AG08396 (cell line): ENCODE measurements around the gene ZP4.

ENCODE experiments used
- DNase-seq: peaks from one replicate; pipeline ENCODE4 v3.0.0; 2012; ENCODE audit warnings: low spot score, mixed read lengths

ZP4 gene, protein sequence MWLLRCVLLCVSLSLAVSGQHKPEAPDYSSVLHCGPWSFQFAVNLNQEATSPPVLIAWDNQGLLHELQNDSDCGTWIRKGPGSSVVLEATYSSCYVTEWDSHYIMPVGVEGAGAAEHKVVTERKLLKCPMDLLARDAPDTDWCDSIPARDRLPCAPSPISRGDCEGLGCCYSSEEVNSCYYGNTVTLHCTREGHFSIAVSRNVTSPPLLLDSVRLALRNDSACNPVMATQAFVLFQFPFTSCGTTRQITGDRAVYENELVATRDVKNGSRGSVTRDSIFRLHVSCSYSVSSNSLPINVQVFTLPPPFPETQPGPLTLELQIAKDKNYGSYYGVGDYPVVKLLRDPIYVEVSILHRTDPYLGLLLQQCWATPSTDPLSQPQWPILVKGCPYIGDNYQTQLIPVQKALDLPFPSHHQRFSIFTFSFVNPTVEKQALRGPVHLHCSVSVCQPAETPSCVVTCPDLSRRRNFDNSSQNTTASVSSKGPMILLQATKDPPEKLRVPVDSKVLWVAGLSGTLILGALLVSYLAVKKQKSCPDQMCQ

DNA sequence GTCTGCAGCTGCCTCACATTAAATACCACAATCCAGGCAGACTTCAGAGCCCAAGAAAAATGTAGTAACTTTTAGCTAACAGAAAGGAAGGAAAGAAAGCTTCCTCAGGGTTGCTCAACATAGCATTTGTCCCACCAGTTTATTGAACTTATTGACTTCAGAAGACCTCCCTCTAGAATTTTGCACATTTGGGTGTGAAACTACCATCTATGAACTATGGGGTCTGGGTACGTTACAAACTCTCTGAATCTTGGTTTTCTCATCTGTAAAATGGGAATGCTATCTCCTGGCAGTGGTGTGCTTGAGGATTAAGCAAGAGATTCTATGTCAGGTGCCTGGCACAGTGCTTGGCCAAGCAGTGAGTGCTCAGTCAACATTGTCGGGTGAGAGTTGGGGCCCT, at the start of gene ZP4:
TSS of gene ZP4 (minus strand) at position 101 of the 400 bp plus-strand sequence. CDS start 287 bp downstream, outside the sequence.
- no peak for DNase-seq

DNA sequence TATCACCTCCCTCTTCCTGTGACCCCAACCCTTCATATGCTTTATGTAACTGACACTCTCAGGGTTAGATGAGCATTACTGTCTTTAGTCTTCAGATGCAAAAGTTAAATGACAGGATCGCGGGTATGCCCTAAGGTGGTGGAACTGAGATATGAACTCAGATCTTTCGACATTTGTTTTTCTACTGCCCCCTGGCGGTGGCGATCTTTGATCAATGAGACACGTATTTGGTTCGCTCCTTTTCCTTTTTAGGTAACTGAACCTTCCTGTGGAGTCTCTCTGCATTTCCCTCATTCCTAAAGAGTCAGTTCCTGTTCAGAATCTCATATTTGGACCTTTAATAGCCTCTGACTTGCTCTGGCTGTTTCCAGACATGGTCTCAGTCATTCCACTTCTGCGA, 47.8 kb upstream of the ZP4 start:
- DNase-seq: no peak

DNA sequence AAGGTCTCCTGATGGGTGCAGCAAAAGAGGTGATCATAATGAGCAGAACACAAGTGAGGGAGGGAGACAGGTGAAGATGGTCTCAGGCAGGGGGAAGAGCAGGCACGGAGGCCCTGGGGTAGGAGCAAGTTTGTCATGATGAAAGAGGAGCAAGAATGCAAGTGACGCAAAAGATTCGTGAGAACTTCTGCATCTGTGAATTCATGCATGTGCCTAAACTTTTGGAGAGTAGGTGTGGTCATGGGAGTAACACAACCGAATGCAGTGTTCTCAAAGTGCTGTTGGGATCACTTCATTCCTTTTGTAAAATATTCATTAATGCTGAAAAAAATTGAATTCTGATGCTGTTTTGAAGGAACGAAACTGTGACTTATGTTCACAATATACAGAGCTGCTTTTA, 47.3 kb upstream of the ZP4 start:
- no peak for DNase-seq

DNA sequence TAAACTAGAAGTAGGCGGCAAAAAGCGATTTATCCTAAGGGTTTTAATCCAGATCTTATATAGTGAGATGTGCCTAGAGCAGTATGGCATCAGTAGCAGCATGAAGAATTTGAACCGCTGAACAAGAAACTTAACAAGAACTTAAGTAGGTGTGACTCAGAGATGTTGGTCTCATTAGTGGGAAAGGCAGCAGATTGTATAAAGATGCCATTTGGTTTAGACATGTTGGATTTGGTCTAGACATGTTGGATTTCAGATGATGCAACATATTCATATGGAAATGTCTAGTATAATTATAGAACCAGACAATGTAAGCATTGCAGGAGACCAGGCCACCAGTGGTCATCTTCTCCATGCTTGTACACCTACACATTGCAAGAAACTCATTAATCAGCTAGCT, 42.1 kb upstream of the ZP4 start:
- no peak for DNase-seq

DNA sequence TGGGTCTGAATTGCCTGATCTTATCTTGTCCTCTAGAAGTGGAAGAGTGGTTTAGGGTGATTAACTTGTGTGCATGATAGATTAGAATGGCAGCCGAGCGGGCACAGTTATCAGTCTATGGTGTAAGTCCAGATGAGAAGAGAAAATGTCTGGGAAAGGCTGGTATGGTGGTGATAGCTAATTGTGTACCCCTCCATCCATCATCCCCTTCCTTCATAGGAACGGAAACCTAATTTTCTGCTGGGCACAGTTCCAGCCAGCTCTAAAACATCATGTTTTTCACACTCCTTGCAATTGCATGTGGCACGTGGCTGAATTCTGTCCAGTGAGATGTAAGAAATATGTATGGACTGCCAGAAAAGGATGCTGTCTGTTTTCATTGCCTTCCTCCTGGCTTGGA, 40.9 kb upstream of the ZP4 start:
- DNase-seq: no peak

DNA sequence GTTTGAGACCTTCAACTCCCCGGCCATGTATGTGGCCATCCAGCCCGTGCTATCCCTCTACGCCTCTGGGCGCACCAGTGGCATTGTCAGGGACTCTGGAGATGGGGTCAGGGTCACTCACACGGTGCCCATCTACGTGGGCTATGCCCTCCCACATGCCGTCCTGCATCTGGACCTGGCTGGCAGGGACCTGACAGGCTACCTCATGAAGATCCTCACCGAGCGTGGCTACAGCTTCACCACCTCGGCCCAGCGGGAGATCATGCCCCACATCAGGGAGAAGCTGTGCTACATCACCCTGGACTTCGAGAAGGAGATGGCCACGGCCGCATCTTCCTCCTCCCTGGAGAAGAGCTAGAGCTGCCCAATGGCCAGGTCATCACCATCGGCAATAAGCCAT, 36.5 kb upstream of the ZP4 start:
- DNase-seq: no peak

DNA sequence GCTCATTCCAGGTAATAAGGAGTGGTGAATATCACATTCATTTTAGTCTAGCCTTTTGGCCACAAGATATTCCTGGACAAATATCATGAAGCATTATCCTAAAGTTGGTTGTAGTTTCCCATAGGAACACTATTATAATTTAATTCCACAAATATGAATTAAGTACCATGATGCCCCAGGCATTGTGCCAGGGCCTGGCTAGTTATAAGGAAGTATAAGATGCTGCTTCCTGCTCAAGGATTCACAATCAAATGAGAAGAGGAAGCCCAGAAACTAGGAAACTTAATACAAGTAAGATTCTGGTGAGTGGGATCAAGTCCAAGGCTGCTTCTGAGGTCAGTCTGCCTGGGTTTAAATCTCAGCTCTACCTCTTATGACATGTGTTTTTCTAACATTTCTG, 30.6 kb upstream of the ZP4 start:
- DNase-seq: no peak

DNA sequence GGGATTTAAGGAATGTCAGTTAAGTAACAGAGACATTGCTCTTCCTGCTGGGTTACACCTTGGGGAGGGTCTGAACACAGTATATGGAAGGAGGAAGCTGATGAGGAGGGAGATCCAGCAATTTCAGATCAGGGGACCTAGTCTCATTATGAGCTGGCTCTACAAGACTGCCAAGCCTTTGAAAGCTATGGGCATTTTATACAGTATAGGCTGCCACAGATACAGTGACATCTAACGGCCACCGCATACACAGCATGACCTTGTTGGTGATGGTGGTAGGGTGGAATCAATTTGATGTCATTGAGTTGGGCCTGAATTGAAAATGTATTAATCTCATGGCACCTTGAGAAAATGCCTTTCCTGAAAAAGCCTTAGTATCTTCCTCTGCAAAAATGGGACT, 22.6 kb upstream of the ZP4 start:
- DNase-seq: no peak

DNA sequence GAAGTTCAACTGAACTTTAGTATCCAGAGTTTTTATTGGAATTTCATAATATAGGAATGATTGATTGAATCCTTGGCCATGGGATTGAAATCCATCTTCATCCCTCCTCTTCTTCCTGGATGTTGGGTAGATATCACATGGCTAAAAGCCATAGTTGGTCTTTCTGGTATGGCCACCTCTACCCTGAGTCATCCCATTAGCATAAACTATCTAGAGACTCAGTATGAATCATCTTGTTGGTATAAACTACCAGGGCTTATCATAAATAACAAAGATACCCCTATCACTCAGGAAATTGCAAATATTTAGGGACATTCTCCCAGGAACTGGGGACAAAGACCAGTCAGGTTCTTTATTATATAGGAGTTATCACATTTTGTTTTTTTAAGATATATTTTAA, 21.2 kb upstream of the ZP4 start:
- DNase-seq: no peak

DNA sequence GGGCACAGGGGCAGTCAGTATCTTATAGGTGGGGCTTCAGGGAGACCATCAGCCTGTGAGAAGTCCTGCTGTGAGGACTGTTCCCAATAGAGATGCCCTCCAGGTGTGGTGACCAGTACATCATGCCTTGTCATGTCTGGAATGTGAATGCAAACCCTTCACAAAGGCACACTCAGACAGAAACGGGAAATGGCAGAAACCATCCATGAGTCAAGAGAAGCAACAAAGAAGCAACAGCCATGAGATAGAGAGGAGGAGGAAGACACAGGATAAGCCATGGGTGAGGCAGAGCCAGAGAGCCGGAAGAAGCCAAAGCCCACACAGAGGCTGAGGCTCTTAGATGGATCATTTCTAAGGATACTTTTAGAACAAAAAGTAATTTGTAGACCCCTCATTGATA, 20.1 kb upstream of the ZP4 start:
- DNase-seq: no peak

DNA sequence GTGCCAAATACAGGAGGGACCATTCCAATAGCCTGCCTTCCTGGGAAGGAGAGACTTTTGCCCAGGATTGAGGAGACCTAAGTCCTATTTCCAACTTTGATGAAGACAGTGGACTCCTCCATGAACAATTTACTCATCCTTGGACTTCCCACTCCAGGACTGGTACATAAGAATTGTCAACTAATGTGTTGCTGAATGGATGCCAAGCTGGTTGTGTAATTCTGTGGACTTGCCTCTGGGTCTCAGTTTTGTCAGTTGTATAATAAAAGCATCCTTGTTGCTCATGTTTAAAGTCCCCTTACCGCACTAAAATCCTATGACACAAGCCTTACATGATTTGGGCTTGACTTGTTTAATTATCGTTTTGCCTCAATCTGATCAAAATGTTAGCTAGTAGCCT, 13.2 kb upstream of the ZP4 start:
- no peak for DNase-seq

DNA sequence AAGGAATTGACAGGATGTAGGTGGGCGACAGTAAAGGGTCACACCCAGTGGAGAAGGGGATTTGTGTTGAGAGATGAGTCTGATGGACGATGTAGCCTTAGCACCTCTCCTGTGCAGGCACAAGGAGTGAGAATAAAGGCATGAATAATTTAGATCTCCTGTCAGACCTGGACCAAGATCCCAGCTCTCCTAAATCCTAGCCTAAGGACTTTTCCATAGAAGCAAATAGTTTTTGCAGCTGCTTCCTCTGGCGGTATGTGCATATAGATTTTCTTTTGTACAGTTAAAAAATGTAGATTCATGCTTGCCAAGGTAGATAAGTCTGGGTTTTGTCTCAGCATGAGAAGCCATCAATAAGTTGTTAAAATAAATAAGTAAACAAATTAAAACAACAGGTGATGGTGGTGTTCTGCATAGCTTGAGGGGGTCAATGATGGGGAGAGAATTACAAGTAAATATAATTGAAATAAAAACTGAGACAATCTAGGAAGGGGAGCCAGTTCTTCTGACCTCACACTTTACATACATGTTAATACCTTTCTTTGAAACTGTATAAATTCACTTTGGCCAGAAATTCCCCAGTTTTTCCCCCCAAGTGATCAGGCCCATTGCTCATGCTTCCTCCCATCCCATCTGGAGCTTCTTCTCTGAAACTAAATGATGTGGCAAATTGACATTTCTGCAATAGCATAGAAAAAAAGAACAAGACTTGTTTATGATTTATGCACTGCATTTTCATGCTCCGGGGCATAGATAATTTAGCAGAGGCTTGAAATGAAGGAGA, 12.4 kb upstream of the ZP4 start:
- DNase-seq: no peak

DNA sequence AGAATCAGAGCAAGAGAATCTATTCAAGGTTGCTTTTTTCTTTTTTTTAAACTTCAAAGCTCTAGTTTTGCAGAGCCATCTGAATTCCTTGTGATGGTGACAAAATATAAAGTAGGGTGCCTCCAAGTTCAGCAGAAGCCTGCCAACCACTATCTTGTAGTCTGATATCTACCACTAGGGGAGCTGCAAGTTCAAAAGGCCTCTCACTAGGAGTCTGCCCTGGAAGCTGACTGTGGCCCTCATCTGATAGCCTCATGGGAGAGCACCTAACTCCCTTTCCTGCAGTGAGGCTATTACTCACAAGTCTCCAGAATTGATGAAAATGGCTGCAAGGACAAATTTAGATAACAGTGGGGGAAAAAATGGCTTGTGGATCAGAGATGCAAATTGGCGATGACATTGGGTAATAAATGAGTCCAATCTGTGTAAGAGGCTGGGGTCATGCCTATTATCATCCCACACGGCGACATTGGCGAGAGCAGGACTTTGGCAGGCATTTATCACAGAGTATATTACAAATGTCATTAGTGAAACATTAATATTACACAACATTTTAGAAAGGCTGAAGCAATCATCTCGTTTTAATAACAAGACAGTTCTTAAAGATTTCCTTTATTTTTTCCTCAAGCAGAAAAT, 10.7 kb upstream of the ZP4 start:
- DNase-seq: no peak

DNA sequence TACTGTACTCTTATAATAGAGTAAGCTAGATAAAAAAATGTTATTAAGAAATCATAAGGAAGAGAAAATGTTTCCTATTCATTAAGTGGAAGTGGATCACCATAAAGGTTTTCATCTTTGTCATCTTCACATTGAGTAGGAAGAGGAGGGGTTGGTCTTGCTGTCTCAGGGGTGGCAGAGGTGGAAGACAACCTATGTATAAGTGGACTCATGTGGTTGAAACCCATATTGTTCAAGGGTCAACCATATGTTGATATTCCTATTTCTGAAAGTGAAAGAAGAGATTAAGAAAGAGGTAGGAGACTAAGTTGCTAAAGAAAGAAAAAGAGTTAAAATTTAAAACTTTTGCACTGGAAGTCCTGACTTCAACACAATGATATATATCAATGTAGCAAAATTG, 4.9 kb upstream of the ZP4 start:
- DNase-seq: no peak

DNA sequence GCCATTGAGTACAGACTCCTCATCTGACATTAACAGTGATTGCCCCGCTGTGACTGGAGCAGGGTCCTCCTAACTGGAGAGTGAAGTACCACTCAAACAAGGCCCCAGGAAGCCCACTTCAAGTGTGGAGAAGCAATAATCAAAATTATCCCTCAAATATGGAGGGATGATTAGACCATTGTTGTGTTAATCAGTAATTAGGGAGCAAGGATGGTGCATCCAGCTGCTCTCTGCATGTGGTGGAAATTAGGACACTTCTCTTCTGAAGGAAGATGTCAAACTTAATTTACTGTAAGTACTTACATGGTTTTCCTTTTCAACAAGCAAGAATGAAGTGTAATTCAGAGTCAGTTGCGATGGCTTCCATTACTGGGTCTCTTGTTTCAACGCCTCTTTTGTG, 3.4 kb upstream of the ZP4 start:
- no peak for DNase-seq

DNA sequence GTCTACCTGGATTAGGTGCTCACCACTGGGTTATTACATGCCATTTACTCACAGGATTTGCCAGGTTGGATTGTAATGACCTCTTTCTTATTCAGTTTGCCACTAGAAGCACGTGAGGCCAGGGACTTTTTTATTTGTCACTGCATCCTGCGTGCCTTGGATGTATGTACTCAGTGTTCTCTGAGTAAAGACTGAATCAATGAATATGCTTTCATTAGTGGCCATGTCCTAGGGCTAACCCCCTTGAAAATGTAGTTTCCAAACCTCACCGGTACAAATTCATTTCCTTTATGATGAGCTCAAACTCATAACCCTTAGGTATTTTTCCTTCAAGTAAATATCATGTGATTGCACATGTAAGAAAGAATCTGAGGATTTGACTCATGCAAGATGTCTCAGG, 1.3 kb upstream of the ZP4 start:
- DNase-seq: no peak

DNA sequence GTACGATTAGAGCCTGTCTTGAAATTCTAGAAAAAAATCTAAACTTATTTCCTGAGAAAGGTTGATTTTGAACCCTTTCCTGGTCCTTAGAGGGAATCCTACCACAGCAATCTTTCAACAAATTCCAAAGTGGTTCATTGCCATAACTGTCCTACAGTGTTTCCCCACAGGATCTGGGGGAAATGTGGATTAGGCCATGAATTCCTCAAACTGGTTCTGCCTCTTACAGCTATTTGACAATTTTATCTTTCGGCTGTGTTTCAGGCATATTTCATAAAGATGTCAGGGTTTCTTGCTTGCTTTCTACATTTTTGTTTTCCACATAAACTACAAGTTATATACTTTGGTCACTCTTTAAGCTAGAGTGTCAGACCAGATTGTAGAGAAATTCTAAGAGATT, 544 bp upstream of the ZP4 start:
- DNase-seq: no peak

DNA sequence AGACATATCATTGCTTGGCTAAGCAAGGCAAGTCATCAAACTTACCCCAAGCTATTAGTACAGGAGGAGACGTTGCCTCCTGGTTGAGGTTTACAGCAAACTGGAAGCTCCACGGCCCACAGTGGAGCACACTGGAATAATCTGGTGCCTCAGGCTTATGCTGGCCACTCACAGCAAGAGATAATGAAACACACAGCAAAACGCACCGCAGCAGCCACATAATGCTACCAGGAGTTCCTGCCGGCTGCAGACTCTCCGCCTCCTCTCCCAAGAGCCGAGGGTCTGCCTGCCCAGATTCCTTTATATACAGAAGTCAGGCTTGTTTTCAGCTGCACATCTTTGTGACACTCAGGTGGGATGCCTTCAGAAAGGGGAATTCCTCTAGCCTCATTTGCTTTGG, 306 bp downstream of the ZP4 start:
- DNase-seq: no peak

DNA sequence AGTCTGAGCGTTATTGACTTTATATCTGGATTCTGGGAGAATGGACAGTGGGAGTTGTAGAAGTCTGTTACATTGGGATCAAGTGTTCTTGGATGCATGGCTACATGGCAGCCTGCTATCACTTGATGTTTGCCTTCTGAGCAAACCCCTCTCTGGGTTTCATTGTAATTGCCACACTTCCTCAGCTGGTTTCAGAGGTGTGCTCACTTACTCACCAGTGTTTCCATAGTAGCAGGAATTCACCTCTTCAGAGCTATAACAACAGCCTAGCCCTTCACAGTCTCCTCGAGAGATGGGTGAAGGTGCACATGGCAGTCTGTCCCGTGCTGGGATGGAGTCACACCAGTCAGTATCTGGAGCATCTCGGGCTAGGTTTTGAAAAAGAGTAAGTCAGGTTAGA, 2.6 kb downstream of the ZP4 start:
- DNase-seq: no peak

DNA sequence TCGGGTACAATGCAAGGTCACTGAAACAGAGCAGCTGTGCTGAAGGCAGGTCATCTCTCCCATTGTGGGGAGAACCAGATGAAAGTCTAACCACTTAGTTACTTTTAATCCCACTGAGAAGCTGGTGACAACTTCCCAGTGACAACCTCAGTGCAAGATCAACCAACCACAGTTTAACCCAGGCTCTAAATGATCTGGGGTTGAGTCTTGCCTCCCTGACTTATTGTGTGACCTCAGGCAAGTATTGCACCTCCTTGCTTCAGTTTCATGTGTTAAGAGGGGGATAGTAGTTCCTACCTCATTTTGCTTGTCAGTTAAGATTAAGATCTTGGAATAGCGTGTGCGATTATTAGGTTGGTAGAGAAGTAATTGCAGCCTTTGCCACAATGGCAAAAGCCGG, 3.2 kb downstream of the ZP4 start:
- DNase-seq: no peak

DNA sequence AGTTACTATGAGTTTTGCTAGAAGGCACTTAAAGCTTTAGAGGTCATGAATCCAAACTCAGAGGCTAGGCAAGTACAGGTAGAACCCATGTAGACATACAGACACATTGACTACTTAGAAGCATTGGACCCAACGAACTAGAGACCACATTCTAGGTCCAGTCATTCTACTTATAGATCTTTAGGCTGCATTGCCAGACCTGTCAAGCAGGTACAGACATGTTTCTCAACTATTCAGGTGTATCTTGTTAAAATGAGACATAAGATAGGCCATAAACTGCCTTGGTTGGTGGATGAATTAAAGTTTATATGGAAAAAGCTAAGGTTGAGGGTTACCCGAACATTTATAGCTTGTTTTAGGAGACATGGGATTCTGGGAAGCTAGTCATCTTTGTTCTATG, 6.5 kb downstream of the ZP4 start:
- no peak for DNase-seq

DNA sequence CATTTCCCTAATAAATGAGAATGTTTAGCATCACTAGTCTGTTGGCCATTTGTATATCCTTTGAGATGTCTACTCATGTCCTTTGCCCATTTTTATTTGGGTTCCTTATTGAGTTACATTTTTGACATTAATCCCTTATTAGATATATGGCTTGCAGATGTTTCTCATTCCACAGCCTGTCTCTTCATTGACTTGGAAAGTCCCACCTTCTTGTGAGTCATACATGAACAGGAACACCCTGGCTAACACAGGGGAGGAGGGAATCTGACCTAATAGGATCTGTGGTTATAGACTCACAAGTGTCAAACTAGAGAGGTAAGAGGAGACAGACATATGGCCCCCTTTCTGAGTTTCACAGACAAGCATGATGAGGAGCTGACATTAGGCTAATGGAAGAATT, 11.5 kb downstream of the ZP4 start:
- no peak for DNase-seq

DNA sequence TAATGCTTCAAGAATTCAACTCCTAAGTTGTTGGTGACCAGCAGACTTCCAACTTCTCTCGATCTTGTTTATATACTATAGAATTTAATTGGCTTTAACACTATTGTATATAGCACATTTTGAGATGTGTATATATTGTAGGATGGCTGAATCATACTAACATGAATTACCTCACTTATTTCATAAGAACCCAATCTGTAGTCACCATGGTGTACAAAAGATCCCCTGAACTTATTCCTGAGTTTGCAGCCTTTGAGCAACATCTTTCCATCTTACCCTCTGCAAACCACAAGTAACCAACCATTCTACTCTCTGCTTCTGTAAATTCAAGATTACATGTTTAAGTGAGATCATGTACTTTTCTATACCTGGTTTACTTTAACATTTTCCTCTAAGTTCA, 12.3 kb downstream of the ZP4 start:
- DNase-seq: no peak
